Choroid plexus epithelial cell (primary cell): ENCODE results near the gene IL23R.

ENCODE experiments used
- DNase-seq: peaks from one replicate; pipeline ENCODE4 v3.0.0-alpha.2; 2010; ENCODE audit warnings: low read depth
- H3K4me3 ChIP-seq: 2 replicates; pipeline ENCODE4 v1.5.1; 2011; ENCODE audit warnings: low read depth, mild to moderate bottlenecking, control low read depth, low read length, moderate library complexity
- CTCF ChIP-seq: conservative IDR thresholded peaks from 2 replicates; pipeline ENCODE4 v1.5.1; 2011; ENCODE audit warnings: low read depth, mild to moderate bottlenecking, control low read depth, inconsistent platforms, low read length, moderate library complexity

Gene IL23R

GRCh38 chr1:67307251-67308060, 141.2 kb downstream of the IL23R start, which contains the start of gene IL12RB2:
Gene IL12RB2, plus strand, starts transcription at chr1:67307873. Its CDS starts 12,496 bp downstream, at chr1:67320369.
- DNase-seq: no peak
- TF ChIP-seq CTCF: no peak
- peak within 1 kb of the TSS; percentile 30 for H3K4me3 ChIP-seq

- H3K4me3 ChIP-seq: no peak overlapping the region
- TF ChIP-seq CTCF: no peak
- no peak for DNase-seq
Measured at GRCh38 chr1:67308136-67308535, 141.9 kb downstream of the IL23R start.
